CD14-positive monocyte (primary cell): Measurements from ENCODE around the gene CDH16. TPM values are rescaled to one million over a fixed set of nuclear protein-coding genes. Genes with fewer than 3 reads are reported as not detected.

Experiments
- DNase-seq, 3 donors: peaks; one replicate each; pipeline ENCODE4 v3.0.0-alpha.2; 2011 to 2022
- H2AFZ ChIP-seq: 2 replicates; pipeline ENCODE4 v1.6.0; 2012; ENCODE audit warnings: mild to moderate bottlenecking, low read depth, low read length, inconsistent platforms; ENCODE audit not compliant: insufficient read depth, poor library complexity, severe bottlenecking
- H3K27ac ChIP-seq, 2 donors: 1 replicate in 1 of 2; 2 replicates in 1 of 2; pipeline ENCODE4 v1.5.1; 2012 to 2013; ENCODE audit warnings: low read length in 2 of 2, control low read depth in 1 of 2, inconsistent platforms in 1 of 2, low read depth in 1 of 2, mild to moderate bottlenecking in 1 of 2
- H3K27me3 ChIP-seq, 2 donors: one replicate each; pipeline versions ENCODE4 v1.6.0 to v1.6.1; 2011 to 2013; ENCODE audit warnings: low read length in 2 of 2; ENCODE audit not compliant: control insufficient read depth in 2 of 2, insufficient read depth in 2 of 2
- H3K36me3 ChIP-seq, 2 donors: replicated peaks in 1 of 2; 1 replicate in 1 of 2; 2 replicates in 1 of 2; pipeline versions ENCODE4 v1.5.1 to v1.6.1; 2012 to 2013; ENCODE audit warnings: low read length in 2 of 2, control low read depth in 1 of 2, inconsistent platforms in 1 of 2, mild to moderate bottlenecking in 1 of 2; ENCODE audit not compliant: insufficient read depth in 2 of 2, control insufficient read depth in 1 of 2
- H3K4me1 ChIP-seq, 2 donors: 1 replicate in 1 of 2; 2 replicates in 1 of 2; pipeline versions ENCODE4 v1.5.1 to v1.6.1; 2012 to 2013; ENCODE audit warnings: low read length in 2 of 2, control low read depth in 1 of 2, inconsistent platforms in 1 of 2, mild to moderate bottlenecking in 1 of 2, moderate library complexity in 1 of 2; ENCODE audit not compliant: insufficient read depth in 2 of 2, control insufficient read depth in 1 of 2
- H3K4me2 ChIP-seq: replicated peaks from 2 replicates; pipeline ENCODE3; 2012; ENCODE audit warnings: low read length, moderate library complexity, mild to moderate bottlenecking; ENCODE audit not compliant: poor library complexity, severe bottlenecking; ENCODE audit errors: extremely low read depth
- H3K4me3 ChIP-seq, 3 experiments: fragments of 200-600 bp in 1 of 3; sonication (generic) in 1 of 3; replicated peaks in 1 of 3; 1 replicate in 2 of 3; 2 replicates in 1 of 3; pipeline ENCODE4 v1.5.1; 2011 to 2013; ENCODE audit warnings: low read length in 3 of 3, mild to moderate bottlenecking in 3 of 3, control low read depth in 2 of 3, low read depth in 2 of 3, inconsistent platforms in 1 of 3, moderate library complexity in 1 of 3
- H3K79me2 ChIP-seq: 2 replicates; pipeline ENCODE4 v1.6.0; 2012; ENCODE audit warnings: mild to moderate bottlenecking, control low read depth, inconsistent platforms, low read length, moderate library complexity; ENCODE audit not compliant: insufficient read depth
- H3K9ac ChIP-seq: 2 replicates; pipeline ENCODE4 v1.6.0; 2017; ENCODE audit warnings: low read length, mild to moderate bottlenecking; ENCODE audit not compliant: insufficient read depth, poor library complexity, severe bottlenecking
- H3K9me3 ChIP-seq, 2 donors: replicated peaks in 1 of 2; 1 replicate in 1 of 2; 2 replicates in 1 of 2; pipeline versions ENCODE4 v1.5.1 to v1.6.1; 2012 to 2013; ENCODE audit warnings: low read length in 2 of 2, control low read depth in 1 of 2; ENCODE audit not compliant: control insufficient read depth in 1 of 2, insufficient read depth in 1 of 2
- H4K20me1 ChIP-seq: 2 replicates; pipeline ENCODE4 v1.6.0; 2012; ENCODE audit warnings: mild to moderate bottlenecking, low read length, control low read depth, moderate library complexity; ENCODE audit not compliant: insufficient read depth
- H3K27ac Mint-ChIP-seq, 7 donors: one replicate each; pipeline ENCODE4 v1.8.0; 2020; ENCODE audit warnings: mild to moderate bottlenecking in 7 of 7, mixed read lengths in 7 of 7, moderate library complexity in 6 of 7, inconsistent platforms in 2 of 7
- H3K27me3 Mint-ChIP-seq, 3 donors: one replicate each; pipeline ENCODE4 v1.8.0; 2021 to 2022; ENCODE audit warnings: low read depth in 3 of 3, mild to moderate bottlenecking in 3 of 3, mixed read lengths in 3 of 3, moderate library complexity in 3 of 3, inconsistent platforms in 1 of 3
- H3K36me3 Mint-ChIP-seq, 2 donors: one replicate each; pipeline ENCODE4 v1.8.0; 2020; ENCODE audit warnings: mixed read lengths in 2 of 2, inconsistent platforms in 1 of 2, mild to moderate bottlenecking in 1 of 2
- H3K4me1 Mint-ChIP-seq: one replicate; pipeline ENCODE4 v1.8.0; 2020; ENCODE audit warnings: mild to moderate bottlenecking, mixed read lengths
- H3K4me3 Mint-ChIP-seq, 2 donors: one replicate each; pipeline ENCODE4 v1.8.0; 2020; ENCODE audit warnings: mild to moderate bottlenecking in 2 of 2, mixed read lengths in 2 of 2, moderate library complexity in 1 of 2
- H3K9me3 Mint-ChIP-seq, 7 donors: one replicate each; pipeline ENCODE4 v1.8.0; 2020 to 2022; ENCODE audit warnings: mixed read lengths in 7 of 7, mild to moderate bottlenecking in 6 of 7, moderate library complexity in 6 of 7, inconsistent platforms in 2 of 7
- CTCF ChIP-seq: fragments of 200-600 bp; IDR thresholded peaks from one replicate; pipeline ENCODE4 v1.8.0; 2022; ENCODE audit warnings: antibody characterized with exemption, mild to moderate bottlenecking
- WGBS: methylation state at CpG from one replicate; pipeline ENCODE4 v1.1.5; 2013; ENCODE audit warnings: missing lambda C conversion rate; ENCODE audit not compliant: insufficient coverage; 5-methylcytosine and 5-hydroxymethylcytosine counted together
- intact Hi-C, 2 donors: fragments of 100-400 bp; cut with micrococcal nuclease; formaldehyde crosslinking; loops; one replicate each; pipeline versions ENCODE4 v1.15.0 to v1.15.1; 2023
- polyA plus RNA-seq, 3 donors: library from polyadenylated mRNA; depleted of rRNA in 1 of 3; unstranded in 2 of 3; stranded (reverse) in 1 of 3; fragments of 300-500 nt in 2 of 3; fragments of >200 nt in 1 of 3; fragmentation: Illumina TruSeq in 2 of 3; gene quantifications; 1 replicate in 2 of 3; 2 replicates in 1 of 3; pipeline ENCODE4 v1.2.3, GENCODE V29; 2012 to 2021

Gene CDH16
- polyA plus RNA-seq, 3 donors = not detected

DNA sequence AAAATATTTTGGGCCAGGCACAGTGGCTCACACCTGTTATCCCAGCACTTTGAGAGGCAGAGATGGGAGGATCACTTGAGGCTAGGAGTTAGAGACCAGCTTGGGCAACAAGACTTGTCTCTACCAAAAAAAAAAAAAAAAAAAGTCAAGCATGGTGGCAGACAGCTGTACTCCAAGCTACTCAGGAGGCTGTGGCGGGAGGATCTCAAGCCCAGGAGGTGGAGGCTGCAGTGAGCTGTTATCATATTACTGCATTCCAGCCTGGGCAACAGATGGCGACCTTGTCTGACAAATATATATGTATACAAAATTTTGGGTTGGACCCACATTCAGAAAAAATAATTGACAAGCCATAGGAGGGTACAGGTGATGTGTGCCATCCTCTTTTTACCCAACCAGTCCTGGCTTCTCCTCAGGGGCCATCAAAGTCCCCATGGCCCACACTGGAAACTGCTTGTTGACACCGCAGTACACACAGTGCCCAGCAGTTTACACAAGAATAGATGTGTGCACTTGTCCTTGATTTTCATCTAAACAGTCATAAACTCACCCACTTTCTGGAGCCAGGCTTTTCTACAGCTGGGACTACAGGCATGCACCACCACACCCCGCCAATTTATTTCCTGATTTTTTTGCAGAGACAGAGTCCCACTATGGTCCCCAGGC, 18.3 kb upstream of the CDH16 start:
- Mint-ChIP-seq H3K4me3 (no peak overlapping the region), H3K27ac (peak overlapping the region in 3 of 7 donors; percentile 17 to 66 (median 21)), H3K36me3 (peaks cover 56 to 67% of the 10 kb centered on the region in 2 donors), H3K27me3 (peaks cover 0 to 2% (median 1%) of the 10 kb centered on the region in 3 donors), H3K4me1 (peaks cover 50% of the 10 kb centered on the region), H3K9me3 (peaks cover 0 to 2% (median 0%) of the 10 kb centered on the region in 7 donors)
- no peaks in the 10 kb centered on the region for H3K27me3 ChIP-seq
- peaks cover 24 to 38% of the 10 kb centered on the region in 2 donors for H3K4me1 ChIP-seq
- DNase-seq = no peak
- H3K9ac ChIP-seq = no peak overlapping the region
- H3K79me2 ChIP-seq = peaks cover 55% of the 10 kb centered on the region
- H2AFZ ChIP-seq = no peak overlapping the region
- H3K36me3 ChIP-seq = peaks cover 48 to 58% of the 10 kb centered on the region in 2 donors
- no peaks in the 10 kb centered on the region for H3K9me3 ChIP-seq
- intact Hi-C loops = no loop called here
- no peak overlapping the region for H3K27ac ChIP-seq
- no peak overlapping the region for H3K4me2 ChIP-seq
- H4K20me1 ChIP-seq = peaks cover 66% of the 10 kb centered on the region
- no peak for TF ChIP-seq CTCF
- 100% methylated on average over 2 of the region's 4 CpGs for WGBS
- H3K4me3 ChIP-seq = no peak overlapping the region

DNA sequence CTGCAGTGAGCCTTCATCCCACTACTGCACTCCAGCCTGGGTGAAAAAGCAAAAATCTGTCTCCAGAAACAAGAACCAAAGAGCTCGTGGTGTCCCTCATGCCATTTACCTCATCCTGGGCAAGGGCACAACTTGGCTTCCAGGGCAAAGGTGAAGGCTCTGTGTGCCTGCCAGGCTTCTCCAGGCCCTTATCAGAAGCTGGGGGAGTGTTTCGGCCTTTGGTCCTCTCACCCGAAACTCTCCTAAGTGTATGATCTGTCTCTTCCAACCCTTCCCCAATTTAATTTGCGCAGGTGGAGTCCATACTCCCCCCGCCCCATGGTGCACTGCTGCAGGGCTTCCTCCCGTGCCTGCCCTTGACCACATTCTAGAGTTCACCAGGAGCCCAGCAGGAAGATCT, 17.8 kb upstream of the CDH16 start:
- H3K27ac ChIP-seq = no peak overlapping the region
- Mint-ChIP-seq H3K4me3 (no peak overlapping the region), H3K27me3 (peaks cover 0 to 2% (median 1%) of the 10 kb centered on the region in 3 donors), H3K4me1 (peaks cover 51% of the 10 kb centered on the region), H3K9me3 (peaks cover 0 to 2% (median 0%) of the 10 kb centered on the region in 7 donors), H3K36me3 (peaks cover 54 to 66% of the 10 kb centered on the region in 2 donors), H3K27ac (peak overlapping the region in 3 of 7 donors; percentile 17 to 66 (median 62))
- peaks cover 24 to 38% of the 10 kb centered on the region in 2 donors for H3K4me1 ChIP-seq
- H3K79me2 ChIP-seq = peaks cover 55% of the 10 kb centered on the region
- no peak overlapping the region for H3K4me2 ChIP-seq
- peaks cover 67% of the 10 kb centered on the region for H4K20me1 ChIP-seq
- H3K36me3 ChIP-seq = peaks cover 45 to 58% of the 10 kb centered on the region in 2 donors
- H2AFZ ChIP-seq = no peak overlapping the region
- no peak for TF ChIP-seq CTCF
- intact Hi-C loops = no loop called here
- H3K27me3 ChIP-seq = no peaks in the 10 kb centered on the region
- no peaks in the 10 kb centered on the region for H3K9me3 ChIP-seq
- 92% methylated on average over 6 of the region's 6 CpGs for WGBS
- H3K4me3 ChIP-seq = no peak overlapping the region
- no peak overlapping the region for H3K9ac ChIP-seq
- no peak for DNase-seq
